ENCODE measurements around the gene KRTAP24-1. TPM values are rescaled to one million over a fixed set of nuclear protein-coding genes. Genes with fewer than 3 reads are reported as not detected.

KRTAP24-1 gene
- total and polyA plus RNA-seq, 2 of the 13 experiments (the other 11 are each of a cell fraction or from before 2014, with no cell fraction given) = not detected

- Histone ChIP-seq H2AFZ (ENCODE audit: low read length) (no peak overlapping the region), H4K20me1 (ENCODE audit: insufficient read depth, low read length) (no peaks in the 10 kb centered on the region), H3K79me2 (ENCODE audit: insufficient read depth, low read length) (no peaks in the 10 kb centered on the region), H3K27ac (ENCODE audit: extremely low read length, insufficient read depth, low read length) (no peak overlapping the region), H3K36me3 (replicated peaks in 1 of 2; ENCODE audit: control insufficient read depth in 1 of 2, insufficient read depth in 2 of 2, low read length in 2 of 2) (no peaks in the 10 kb centered on the region), H3K27me3 (ENCODE audit: control insufficient read depth in 1 of 2, insufficient read depth in 2 of 2, low read length in 2 of 2) (no peaks in the 10 kb centered on the region), H3K9ac (ENCODE audit: insufficient read depth, low read depth, low read length) (no peak overlapping the region), H3K4me1 (ENCODE audit: insufficient read depth, low read length) (no peaks in the 10 kb centered on the region), H3K4me3 (replicated peaks in 1 of 3; ENCODE audit: insufficient read depth in 1 of 3, low read depth in 2 of 3, low read length in 3 of 3) (no peak overlapping the region), H3K4me2 (ENCODE audit: low read depth, low read length) (no peak overlapping the region), H3K9me3 (ENCODE audit: low read length) (peaks cover 78% of the 10 kb centered on the region)
- DNase-seq (ENCODE audit: low spot score) (no peak), FAIRE-seq (no peak), ATAC-seq (no peak)
- CTCF ChIA-PET (ENCODE audit: low intra/inter-chr PET ratio, low total read pairs) = no interaction called here
- WGBS (ENCODE audit: low lambda C conversion rate) = 4% methylated on average over 4 of the region's 4 CpGs
- intact Hi-C loops (cut with micrococcal nuclease; ENCODE audit: unreplicated experiment) = no loop called here
- TF ChIP-seq E2F2 (CRISPR knock-in tag; IDR thresholded peaks at IDR 0.05; ENCODE audit: borderline replicate concordance) (no peak), TFDP1 (CRISPR knock-in tag; IDR thresholded peaks at IDR 0.05; ENCODE audit: borderline replicate concordance) (no peak), EZH2 (conservative IDR thresholded peaks at IDR 0.05; ENCODE audit: low read depth, low read length) (no peak), NCOA2 (CRISPR knock-in tag; IDR thresholded peaks at IDR 0.05) (no peak), MBD4 (IDR thresholded peaks at IDR 0.05; ENCODE audit: borderline replicate concordance, low read length) (no peak), GFI1 (CRISPR knock-in tag; IDR thresholded peaks at IDR 0.05; ENCODE audit: borderline replicate concordance) (no peak), KDM3A (CRISPR knock-in tag; IDR thresholded peaks at IDR 0.05; ENCODE audit: low read depth) (no peak), UBTF (CRISPR knock-in tag; IDR thresholded peaks at IDR 0.05) (no peak), ZFX (CRISPR knock-in tag; IDR thresholded peaks at IDR 0.05; ENCODE audit: low read depth) (no peak), SNAPC5 (CRISPR knock-in tag; IDR thresholded peaks at IDR 0.05; ENCODE audit: borderline replicate concordance) (no peak), ZNF589 (CRISPR knock-in tag; conservative IDR thresholded peaks at IDR 0.05) (no peak), SYNCRIP (IDR thresholded peaks at IDR 0.05; ENCODE audit: insufficient read depth, low read depth, low read length) (no peak), ARID2 (CRISPR knock-in tag; IDR thresholded peaks at IDR 0.05; ENCODE audit: borderline replicate concordance) (no peak), ZNF597 (CRISPR knock-in tag; IDR thresholded peaks at IDR 0.05) (no peak), ZGPAT (CRISPR knock-in tag; IDR thresholded peaks at IDR 0.05) (no peak), ZBTB20 (CRISPR knock-in tag; IDR thresholded peaks at IDR 0.05; ENCODE audit: borderline replicate concordance, low read depth) (no peak)
- no TSS peak for BruUV-seq (replicated peaks)
- in situ Hi-C loops (cut with HindIII; ENCODE audit: extremely low pct_ligation_motif_present, low pct_unique_long_range_greater_than_20kb) = no loop called here
- POLR2A ChIA-PET = no interaction called here
These were observed 25.0 kb downstream of the KRTAP24-1 start for GRCh38 chr21:30257773-30258172.
